ENCODE measurements around the gene RHOXF2B.
"Not testable (repeated sequence)": the region's sequence is repeated elsewhere in the genome, so short reads cannot be mapped to it uniquely, and the experiment has no call there.

RHOXF2B gene

GRCh38 chrX:120085553-120086185 lies 8.2 kb upstream of the RHOXF2B start:
- not testable (repeated sequence) for H3K9me3 ChIP-seq (ENCODE audit: control insufficient read depth, low read length); H3K27ac ChIP-seq (ENCODE audit: insufficient read depth, low read length, poor library complexity, severe bottlenecking); H3K4me3 ChIP-seq (ENCODE audit: insufficient read depth, low read depth, low read length, poor library complexity, severe bottlenecking); H3K27me3 ChIP-seq (replicated peaks; ENCODE audit: control insufficient read depth, insufficient read depth, low read length, poor library complexity, severe bottlenecking); DNase-seq; H3K4me1 ChIP-seq (ENCODE audit: control insufficient read depth, insufficient read depth, low read length, poor library complexity, severe bottlenecking); H3K36me3 ChIP-seq (ENCODE audit: control insufficient read depth, insufficient read depth, low read length)

DNA sequence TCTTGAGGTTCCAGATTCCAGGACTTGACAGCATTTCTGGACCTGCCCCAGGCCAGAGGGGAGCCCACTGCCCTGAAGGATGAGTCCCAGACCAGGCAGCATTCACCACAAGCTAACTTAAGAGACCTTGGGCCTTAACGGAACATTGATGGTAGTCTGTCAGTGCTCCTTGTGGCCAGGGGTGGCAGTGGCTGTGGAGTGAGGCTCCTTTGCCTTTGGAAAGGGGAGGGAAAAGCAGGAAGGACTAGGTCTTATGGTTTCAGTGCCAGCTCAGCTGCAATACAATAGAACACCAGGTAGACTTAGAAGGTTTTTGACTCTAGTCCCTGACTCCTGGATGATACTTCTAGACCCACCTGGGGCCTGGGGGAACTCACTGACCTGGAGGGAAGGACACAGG lies 11.3 kb downstream of the RHOXF2B start:
- not testable (repeated sequence) for H3K27me3 ChIP-seq (replicated peaks; ENCODE audit: control insufficient read depth, insufficient read depth, low read length, poor library complexity, severe bottlenecking); H3K9me3 ChIP-seq (ENCODE audit: control insufficient read depth, low read length); H3K27ac ChIP-seq (ENCODE audit: insufficient read depth, low read length, poor library complexity, severe bottlenecking); DNase-seq; H3K4me1 ChIP-seq (ENCODE audit: control insufficient read depth, insufficient read depth, low read length, poor library complexity, severe bottlenecking); H3K36me3 ChIP-seq (ENCODE audit: control insufficient read depth, insufficient read depth, low read length); H3K4me3 ChIP-seq (ENCODE audit: insufficient read depth, low read depth, low read length, poor library complexity, severe bottlenecking)

- not testable (repeated sequence) for H3K4me3 ChIP-seq (ENCODE audit: insufficient read depth, low read depth, low read length, poor library complexity, severe bottlenecking); H3K4me1 ChIP-seq (ENCODE audit: control insufficient read depth, insufficient read depth, low read length, poor library complexity, severe bottlenecking); H3K27ac ChIP-seq (ENCODE audit: insufficient read depth, low read length, poor library complexity, severe bottlenecking); H3K27me3 ChIP-seq (replicated peaks; ENCODE audit: control insufficient read depth, insufficient read depth, low read length, poor library complexity, severe bottlenecking); DNase-seq; H3K9me3 ChIP-seq (ENCODE audit: control insufficient read depth, low read length); H3K36me3 ChIP-seq (ENCODE audit: control insufficient read depth, insufficient read depth, low read length)
Measured at GRCh38 chrX:120042712-120043111, 34.8 kb downstream of the RHOXF2B start.

- not testable (repeated sequence) for H3K4me1 ChIP-seq (ENCODE audit: control insufficient read depth, insufficient read depth, low read length, poor library complexity, severe bottlenecking)
Measured at GRCh38 chrX:120042247-120042646, 35.2 kb downstream of the RHOXF2B start.

DNA sequence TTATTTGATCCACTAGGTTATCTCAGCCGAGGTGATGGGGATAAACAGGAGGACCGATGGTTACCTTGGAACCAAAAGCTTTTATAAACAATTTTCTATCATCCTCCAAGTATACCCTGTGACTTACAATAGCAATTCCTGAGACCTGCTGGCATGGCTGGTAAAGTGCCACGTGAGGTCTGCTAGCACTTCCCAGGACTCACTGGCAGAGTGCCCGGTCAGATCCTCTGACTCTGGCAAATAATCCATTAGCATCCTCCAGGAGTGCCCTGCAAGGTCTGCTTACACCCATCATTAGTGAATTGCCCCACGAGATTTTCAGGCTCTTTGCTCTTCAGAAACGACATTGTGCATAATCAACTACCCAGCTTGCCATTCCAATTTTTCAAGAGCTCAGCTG lies 37.3 kb downstream of the RHOXF2B start:
- not testable (repeated sequence) for H3K27ac ChIP-seq (ENCODE audit: insufficient read depth, low read length, poor library complexity, severe bottlenecking); H3K27me3 ChIP-seq (replicated peaks; ENCODE audit: control insufficient read depth, insufficient read depth, low read length, poor library complexity, severe bottlenecking); H3K9me3 ChIP-seq (ENCODE audit: control insufficient read depth, low read length); H3K4me1 ChIP-seq (ENCODE audit: control insufficient read depth, insufficient read depth, low read length, poor library complexity, severe bottlenecking); H3K36me3 ChIP-seq (ENCODE audit: control insufficient read depth, insufficient read depth, low read length); H3K4me3 ChIP-seq (ENCODE audit: insufficient read depth, low read depth, low read length, poor library complexity, severe bottlenecking); DNase-seq

More at GRCh38 chrX:120042247-120042646, 35.2 kb downstream of the RHOXF2B start:
- not testable (repeated sequence) for H3K27ac ChIP-seq (ENCODE audit: insufficient read depth, low read length, poor library complexity, severe bottlenecking); H3K27me3 ChIP-seq (replicated peaks; ENCODE audit: control insufficient read depth, insufficient read depth, low read length, poor library complexity, severe bottlenecking); H3K4me3 ChIP-seq (ENCODE audit: insufficient read depth, low read depth, low read length, poor library complexity, severe bottlenecking); H3K9me3 ChIP-seq (ENCODE audit: control insufficient read depth, low read length); DNase-seq; H3K36me3 ChIP-seq (ENCODE audit: control insufficient read depth, insufficient read depth, low read length)

DNA sequence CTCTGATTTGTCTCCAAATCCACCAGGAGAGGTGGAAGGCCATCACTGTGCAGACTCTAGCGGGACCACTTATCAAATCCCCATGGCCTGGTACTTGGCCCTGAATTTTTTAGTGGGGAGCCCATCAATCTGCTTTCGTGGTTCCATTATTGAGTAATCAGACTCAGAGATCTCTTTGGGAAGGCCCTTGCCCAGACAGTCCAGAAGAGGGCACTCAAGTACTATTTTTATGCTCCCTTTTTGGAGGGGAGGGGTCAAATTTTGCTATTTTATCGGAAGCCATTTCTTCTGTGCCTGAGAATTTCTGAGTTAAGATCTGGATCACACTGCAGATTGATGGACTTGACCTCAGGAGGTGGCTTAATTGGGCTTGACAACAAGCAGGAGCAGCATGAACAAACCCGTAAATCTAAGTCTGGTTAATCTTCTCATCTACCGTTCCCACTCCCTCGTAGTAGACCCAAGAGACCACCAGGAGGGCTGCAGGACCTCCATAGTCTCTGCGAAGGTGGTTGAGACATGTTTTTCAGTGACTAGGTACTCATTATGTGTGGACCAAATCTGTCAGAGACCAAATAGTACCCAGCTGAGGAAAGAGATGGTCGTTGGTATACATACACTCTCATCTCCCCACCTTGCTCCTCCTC lies 38.3 kb downstream of the RHOXF2B start:
- not testable (repeated sequence) for H3K27ac ChIP-seq (ENCODE audit: insufficient read depth, low read length, poor library complexity, severe bottlenecking); H3K9me3 ChIP-seq (ENCODE audit: control insufficient read depth, low read length); H3K27me3 ChIP-seq (replicated peaks; ENCODE audit: control insufficient read depth, insufficient read depth, low read length, poor library complexity, severe bottlenecking); H3K4me3 ChIP-seq (ENCODE audit: insufficient read depth, low read depth, low read length, poor library complexity, severe bottlenecking); H3K36me3 ChIP-seq (ENCODE audit: control insufficient read depth, insufficient read depth, low read length); DNase-seq; H3K4me1 ChIP-seq (ENCODE audit: control insufficient read depth, insufficient read depth, low read length, poor library complexity, severe bottlenecking)

DNA sequence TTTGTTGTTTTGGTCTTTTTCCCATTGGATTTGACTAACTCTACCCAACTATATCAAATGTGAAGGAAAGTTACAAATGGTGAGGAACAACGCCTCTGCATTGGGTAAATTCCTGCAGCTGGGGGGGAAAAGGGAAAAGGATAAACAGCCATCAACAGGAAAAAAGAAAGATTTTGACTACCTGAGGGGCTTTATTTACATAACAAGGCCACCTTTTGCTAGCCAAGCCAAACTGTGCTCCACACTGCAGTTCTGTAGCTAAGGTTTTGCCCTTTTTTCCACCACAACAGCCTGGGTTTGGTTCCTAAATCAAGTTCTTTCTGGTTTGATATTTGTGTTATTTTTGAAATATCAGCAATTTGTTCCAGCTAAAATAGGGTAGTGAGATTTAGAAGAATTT lies 40.8 kb downstream of the RHOXF2B start:
- Histone ChIP-seq H3K4me3 (ENCODE audit: insufficient read depth, low read depth, low read length, poor library complexity, severe bottlenecking) (no peak overlapping the region), H3K27me3 (replicated peaks; ENCODE audit: control insufficient read depth, insufficient read depth, low read length, poor library complexity, severe bottlenecking) (no peaks in the 10 kb centered on the region), H3K4me1 (ENCODE audit: control insufficient read depth, insufficient read depth, low read length, poor library complexity, severe bottlenecking) (no peaks in the 10 kb centered on the region), H3K36me3 (ENCODE audit: control insufficient read depth, insufficient read depth, low read length) (no peaks in the 10 kb centered on the region), H3K9me3 (ENCODE audit: control insufficient read depth, low read length) (no peaks in the 10 kb centered on the region), H3K27ac (ENCODE audit: insufficient read depth, low read length, poor library complexity, severe bottlenecking) (no peak overlapping the region)
- DNase-seq = no peak

GRCh38 chrX:120035522-120036309 lies 41.8 kb downstream of the RHOXF2B start:
- not testable (repeated sequence) for H3K4me3 ChIP-seq (ENCODE audit: insufficient read depth, low read depth, low read length, poor library complexity, severe bottlenecking); H3K27me3 ChIP-seq (replicated peaks; ENCODE audit: control insufficient read depth, insufficient read depth, low read length, poor library complexity, severe bottlenecking); DNase-seq; H3K4me1 ChIP-seq (ENCODE audit: control insufficient read depth, insufficient read depth, low read length, poor library complexity, severe bottlenecking); H3K36me3 ChIP-seq (ENCODE audit: control insufficient read depth, insufficient read depth, low read length); H3K9me3 ChIP-seq (ENCODE audit: control insufficient read depth, low read length); H3K27ac ChIP-seq (ENCODE audit: insufficient read depth, low read length, poor library complexity, severe bottlenecking)

- Histone ChIP-seq H3K27ac (ENCODE audit: insufficient read depth, low read length, poor library complexity, severe bottlenecking) (no peak overlapping the region), H3K4me3 (ENCODE audit: insufficient read depth, low read depth, low read length, poor library complexity, severe bottlenecking) (no peak overlapping the region), H3K36me3 (ENCODE audit: control insufficient read depth, insufficient read depth, low read length) (no peaks in the 10 kb centered on the region), H3K4me1 (ENCODE audit: control insufficient read depth, insufficient read depth, low read length, poor library complexity, severe bottlenecking) (no peaks in the 10 kb centered on the region), H3K27me3 (replicated peaks; ENCODE audit: control insufficient read depth, insufficient read depth, low read length, poor library complexity, severe bottlenecking) (no peaks in the 10 kb centered on the region), H3K9me3 (ENCODE audit: control insufficient read depth, low read length) (no peaks in the 10 kb centered on the region)
- no peak for DNase-seq
Measured at GRCh38 chrX:120029354-120029753, 48.1 kb downstream of the RHOXF2B start.

DNA sequence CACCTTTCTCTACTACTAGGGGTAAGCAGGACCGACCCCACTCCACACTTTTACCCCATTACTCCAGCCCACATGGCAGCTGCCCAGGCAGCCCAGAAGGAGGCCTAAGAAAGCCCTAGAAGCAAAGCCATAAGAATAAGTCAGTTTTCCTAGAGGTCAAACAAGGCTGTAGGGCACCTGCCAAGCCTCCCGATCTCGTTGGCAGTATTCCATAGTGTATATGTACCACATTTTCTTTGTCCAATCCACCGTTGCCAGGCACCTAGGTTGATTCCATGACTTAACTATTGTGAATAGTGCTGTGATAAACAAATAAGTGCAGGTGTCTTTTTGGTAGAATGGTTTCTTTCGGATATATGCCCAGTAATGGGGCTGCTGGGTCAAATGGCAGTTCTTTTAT lies 54.2 kb downstream of the RHOXF2B start:
- no peaks in the 10 kb centered on the region for H3K9me3 ChIP-seq (ENCODE audit: control insufficient read depth, low read length)

More for the DNA sequence above, 54.2 kb downstream of the RHOXF2B start:
- Histone ChIP-seq H3K4me3 (ENCODE audit: insufficient read depth, low read depth, low read length, poor library complexity, severe bottlenecking) (no peak overlapping the region), H3K27ac (ENCODE audit: insufficient read depth, low read length, poor library complexity, severe bottlenecking) (no peak overlapping the region), H3K36me3 (ENCODE audit: control insufficient read depth, insufficient read depth, low read length) (no peaks in the 10 kb centered on the region), H3K4me1 (ENCODE audit: control insufficient read depth, insufficient read depth, low read length, poor library complexity, severe bottlenecking) (no peaks in the 10 kb centered on the region), H3K27me3 (replicated peaks; ENCODE audit: control insufficient read depth, insufficient read depth, low read length, poor library complexity, severe bottlenecking) (no peaks in the 10 kb centered on the region)
- DNase-seq = no peak

All from effector memory CD4-positive, alpha-beta T cell (primary cell).